SK-N-SH (cell line): Measurements from ENCODE around the gene NTSR1. TPM values are rescaled to one million over a fixed set of nuclear protein-coding genes. Genes with fewer than 3 reads are reported as not detected.

Source experiments
- CTCF ChIA-PET: fragments of 300-600, 350-600 bp; formaldehyde crosslinking; extraction: SDS; loops from one replicate; lab custom pipeline; 2021; lab: Yijun Ruan, JAX
- POLR2A ChIA-PET: fragments of 350-600 bp; sonication (Branson Sonifier 250); formaldehyde crosslinking; extraction: SDS; loops from one replicate; lab custom pipeline; 2020; ENCODE audit warnings: antibody characterized with exemption, inconsistent platforms; lab: Yijun Ruan, JAX
- DNase-seq: peaks from one replicate; pipeline ENCODE4 v3.0.0; 2012
- H2AFZ ChIP-seq: fragments of 200-600 bp; sonication (generic); 2 replicates; pipeline ENCODE4 v1.8.1; 2016; ENCODE audit warnings: antibody characterized with exemption, mild to moderate bottlenecking, low read depth
- H3F3A ChIP-seq: fragments of 200-600 bp; sonication (generic); replicated peaks from 2 replicates; pipeline ENCODE3; 2016; ENCODE audit warnings: antibody characterized with exemption, mild to moderate bottlenecking; ENCODE audit not compliant: insufficient read depth
- H3K27ac ChIP-seq, 2 experiments: fragments of 200-500 bp in 1 of 2; fragments of 200-600 bp in 1 of 2; sonication (Bioruptor generic) in 1 of 2; sonication (generic), shearing (Covaris generic) in 1 of 2; 2 replicates each; pipeline versions ENCODE4 v1.5.1 to v1.6.1; 2014 to 2016; ENCODE audit warnings: low read depth in 2 of 2, inconsistent platforms in 1 of 2, low read length in 1 of 2, mild to moderate bottlenecking in 1 of 2, mixed read lengths in 1 of 2
- H3K27me3 ChIP-seq: fragments of 200-600 bp; sonication (generic), shearing (Covaris generic); 2 replicates; pipeline ENCODE4 v1.6.1; 2016; ENCODE audit warnings: mixed run types; ENCODE audit not compliant: insufficient read depth
- H3K36me3 ChIP-seq, 2 experiments: fragments of 200-500 bp in 1 of 2; fragments of 200-600 bp in 1 of 2; sonication (Bioruptor generic) in 1 of 2; sonication (generic) in 1 of 2; replicated peaks in 1 of 2; 2 replicates each; pipeline versions ENCODE3 to v1.5.1; 2014 to 2016; ENCODE audit warnings: low read length in 1 of 2, mild to moderate bottlenecking in 1 of 2; ENCODE audit not compliant: insufficient read depth in 2 of 2, control insufficient read depth in 1 of 2
- H3K4me1 ChIP-seq, 2 experiments: fragments of 200-500 bp in 1 of 2; fragments of 200-600 bp in 1 of 2; sonication (Bioruptor generic) in 1 of 2; sonication (generic), shearing (Covaris generic) in 1 of 2; 2 replicates each; pipeline versions ENCODE4 v1.5.1 to v1.6.1; 2014 to 2016; ENCODE audit warnings: low read depth in 1 of 2, low read length in 1 of 2, mixed run types in 1 of 2; ENCODE audit not compliant: insufficient read depth in 2 of 2, control insufficient read depth in 1 of 2
- H3K4me2 ChIP-seq: fragments of 200-600 bp; sonication (generic), shearing (Covaris generic); 2 replicates; pipeline ENCODE4 v1.6.1; 2017; ENCODE audit warnings: mixed run types
- H3K4me3 ChIP-seq, 2 experiments: fragments of 200-500 bp in 1 of 2; fragments of 200-600 bp in 1 of 2; sonication (Bioruptor generic) in 1 of 2; sonication (generic), shearing (Covaris generic) in 1 of 2; 2 replicates each; pipeline versions ENCODE4 v1.5.1 to v1.8.1; 2014 to 2016; ENCODE audit warnings: low read depth in 2 of 2, inconsistent platforms in 1 of 2, low read length in 1 of 2, mild to moderate bottlenecking in 1 of 2, mixed read lengths in 1 of 2, moderate library complexity in 1 of 2
- H3K79me2 ChIP-seq: fragments of 200-600 bp; sonication (generic); 2 replicates; pipeline ENCODE4 v1.8.1; 2017; ENCODE audit warnings: mild to moderate bottlenecking; ENCODE audit not compliant: insufficient read depth
- H3K9ac ChIP-seq: fragments of 200-600 bp; sonication (generic); 2 replicates; pipeline ENCODE4 v1.6.1; 2017; ENCODE audit warnings: mixed run types
- H3K9me2 ChIP-seq: fragments of 200-600 bp; sonication (generic); 2 replicates; pipeline ENCODE4 v1.6.1; 2017; ENCODE audit warnings: mixed run types
- H3K9me3 ChIP-seq: fragments of 200-600 bp; sonication (generic); 2 replicates; pipeline ENCODE4 v1.6.1; 2017; ENCODE audit warnings: mixed run types, mild to moderate bottlenecking, moderate library complexity
- H4K20me1 ChIP-seq: fragments of 200-600 bp; sonication (generic); 2 replicates; pipeline ENCODE4 v1.6.1; 2017; ENCODE audit warnings: mild to moderate bottlenecking, mixed run types; ENCODE audit not compliant: insufficient read depth
- CHD2 ChIP-seq: fragments of 150-350 bp; IDR thresholded peaks from 2 replicates; pipeline ENCODE4 v1.6.1; 2018; ENCODE audit warnings: low read length; ENCODE audit not compliant: partially characterized antibody
- ELF1 ChIP-seq: IDR thresholded peaks from 2 replicates; pipeline ENCODE4 v1.4.0; 2012
- FOXJ3 ChIP-seq: sonication (generic); formaldehyde crosslinking; IDR thresholded peaks from 2 replicates; pipeline ENCODE4 v1.5.1; 2020; ENCODE audit warnings: mild to moderate bottlenecking, missing genetic modification reagents
- FOXM1 ChIP-seq: IDR thresholded peaks from 2 replicates; pipeline ENCODE4 v1.4.0; 2012; ENCODE audit warnings: low read depth, mild to moderate bottlenecking
- GATA2 ChIP-seq: sonication (generic); formaldehyde crosslinking; IDR thresholded peaks from 2 replicates; pipeline ENCODE4 v1.5.0; 2020; ENCODE audit warnings: mild to moderate bottlenecking, missing genetic modification reagents
- MXI1 ChIP-seq: IDR thresholded peaks from 2 replicates; pipeline ENCODE4 v1.6.1; 2012; ENCODE audit warnings: mild to moderate bottlenecking, low read depth, low read length, improper control_type of control experiment
- RCOR1 ChIP-seq: fragments of 150-350 bp; IDR thresholded peaks from 2 replicates; pipeline ENCODE4 v1.6.1; 2017; ENCODE audit warnings: antibody characterized with exemption, low read length
- RFX5 ChIP-seq: IDR thresholded peaks from 2 replicates; pipeline ENCODE4 v1.6.1; 2012; ENCODE audit warnings: mild to moderate bottlenecking, improper control_type of control experiment, low read length
- SIN3A ChIP-seq: IDR thresholded peaks from 2 replicates; pipeline ENCODE4 v1.6.1; 2012; ENCODE audit warnings: low read depth, mild to moderate bottlenecking, low read length, moderate library complexity, borderline replicate concordance
- TCF12 ChIP-seq: IDR thresholded peaks from 2 replicates; pipeline ENCODE4 v1.4.0; 2012
- TEAD4 ChIP-seq: IDR thresholded peaks from 2 replicates; pipeline ENCODE4 v1.4.0; 2012; ENCODE audit warnings: mild to moderate bottlenecking, borderline replicate concordance; ENCODE audit not compliant: insufficient read depth
- USF2 ChIP-seq: fragments of 150-350 bp; IDR thresholded peaks from 2 replicates; pipeline ENCODE4 v1.6.1; 2017; ENCODE audit warnings: antibody characterized with exemption, low read length, low read depth, borderline replicate concordance
- YY1 ChIP-seq: IDR thresholded peaks from 2 replicates; pipeline ENCODE4 v1.4.0; 2012; ENCODE audit warnings: low read depth, mild to moderate bottlenecking
- WGBS: methylation state at CpG from one replicate; pipeline ENCODE4 v1.1.6; 2017; ENCODE audit warnings: low lambda C conversion rate; 5-methylcytosine and 5-hydroxymethylcytosine counted together
- polyA plus RNA-seq, 3 experiments: library from polyadenylated mRNA; depleted of rRNA; stranded (reverse); fragments of >200 nt; gene quantifications; 2 replicates each; pipeline ENCODE4 v1.2.3, GENCODE V29; 2012

NTSR1 gene
- polyA plus RNA-seq, 1 of the 3 experiments (the other 2 are of a cell fraction): 8.2 TPM

GRCh38 chr20:62660768-62661167 lies 47.9 kb upstream of the NTSR1 start:
- DNase-seq: no peak
- ChIA-PET POLR2A (no interaction called here), CTCF (interaction anchor here (0.6 to 3.1 kb wide), 3 partner anchors 8 to 157 kb away, joined by 3 to 18 read pairs (median 4); no protein-coding TSS in a partner anchor)
- Histone ChIP-seq H3K9me3 (no peaks in the 10 kb centered on the region), H2AFZ (no peak overlapping the region), H3K9me2 (no peaks in the 10 kb centered on the region), H3K4me1 (peaks cover 0 to 10% of the 10 kb centered on the region in 2 experiments; a peak in 1 of 4 replicates), H3K36me3 (no peaks in the 10 kb centered on the region), H3F3A (no peaks in the 10 kb centered on the region), H3K79me2 (no peaks in the 10 kb centered on the region), H3K27me3 (no peaks in the 10 kb centered on the region), H3K4me3 (no peak overlapping the region), H3K4me2 (no peak overlapping the region), H4K20me1 (no peaks in the 10 kb centered on the region), H3K9ac (no peak overlapping the region), H3K27ac (no peak overlapping the region)
- TF ChIP-seq TEAD4: no peak
- 70% methylated on average over 8 of the region's 18 CpGs for WGBS

GRCh38 chr20:62661647-62662046 lies 47.0 kb upstream of the NTSR1 start:
- H3K36me3 ChIP-seq: no peaks in the 10 kb centered on the region
- H3K4me2 ChIP-seq: no peak overlapping the region
- no peak overlapping the region for H3K4me3 ChIP-seq
- no peaks in the 10 kb centered on the region for H3K9me2 ChIP-seq
- H3F3A ChIP-seq: no peaks in the 10 kb centered on the region
- H4K20me1 ChIP-seq: no peaks in the 10 kb centered on the region
- POLR2A ChIA-PET: no interaction called here
- DNase-seq: no peak
- H3K27me3 ChIP-seq: no peaks in the 10 kb centered on the region
- 97% methylated on average over 4 of the region's 11 CpGs for WGBS
- no peak overlapping the region for H2AFZ ChIP-seq
- no peaks in the 10 kb centered on the region for H3K9me3 ChIP-seq
- H3K27ac ChIP-seq: no peak overlapping the region
- no peaks in the 10 kb centered on the region for H3K79me2 ChIP-seq
- H3K9ac ChIP-seq: no peak overlapping the region
- peaks cover 0 to 10% of the 10 kb centered on the region in 2 experiments; a peak in 1 of 4 replicates for H3K4me1 ChIP-seq
- TF ChIP-seq RCOR1: no peak
- TF ChIP-seq YY1: no peak
- no peak for TF ChIP-seq USF2
- TF ChIP-seq TEAD4: no peak
- no peak for TF ChIP-seq ELF1
- no peak for TF ChIP-seq GATA2 (CRISPR knock-in tag)
- TF ChIP-seq TCF12: no peak
- TF ChIP-seq FOXJ3 (CRISPR knock-in tag): no peak
- TF ChIP-seq FOXM1: no peak
- no peak for TF ChIP-seq SIN3A
- no peak for TF ChIP-seq MXI1
- no peak for TF ChIP-seq CHD2
- no peak for TF ChIP-seq RFX5
- CTCF ChIA-PET: interaction anchor here (0.9 to 9.1 kb wide), 2 partner anchors 129 to 162 kb away, joined by 3 to 162 read pairs; no protein-coding TSS in a partner anchor
